Posterior cingulate gyrus (tissue), 11 donors: ENCODE measurements around the gene C6.
"Not testable (repeated sequence)": the region's sequence is repeated elsewhere in the genome, so short reads cannot be mapped to it uniquely, and the experiment has no call there.

Source experiments
- DNase-seq, 10 donors: peaks; one replicate each; pipeline versions ENCODE4 v3.0.0 to v3.0.0-alpha.2; 2020 to 2021; ENCODE audit warnings: mixed read lengths in 3 of 10
- intact Hi-C: fragments of 100-400 bp; cut with DNase I; formaldehyde crosslinking; loops from one replicate; pipeline ENCODE4 v1.15.1; 2023

The C6 gene

DNA sequence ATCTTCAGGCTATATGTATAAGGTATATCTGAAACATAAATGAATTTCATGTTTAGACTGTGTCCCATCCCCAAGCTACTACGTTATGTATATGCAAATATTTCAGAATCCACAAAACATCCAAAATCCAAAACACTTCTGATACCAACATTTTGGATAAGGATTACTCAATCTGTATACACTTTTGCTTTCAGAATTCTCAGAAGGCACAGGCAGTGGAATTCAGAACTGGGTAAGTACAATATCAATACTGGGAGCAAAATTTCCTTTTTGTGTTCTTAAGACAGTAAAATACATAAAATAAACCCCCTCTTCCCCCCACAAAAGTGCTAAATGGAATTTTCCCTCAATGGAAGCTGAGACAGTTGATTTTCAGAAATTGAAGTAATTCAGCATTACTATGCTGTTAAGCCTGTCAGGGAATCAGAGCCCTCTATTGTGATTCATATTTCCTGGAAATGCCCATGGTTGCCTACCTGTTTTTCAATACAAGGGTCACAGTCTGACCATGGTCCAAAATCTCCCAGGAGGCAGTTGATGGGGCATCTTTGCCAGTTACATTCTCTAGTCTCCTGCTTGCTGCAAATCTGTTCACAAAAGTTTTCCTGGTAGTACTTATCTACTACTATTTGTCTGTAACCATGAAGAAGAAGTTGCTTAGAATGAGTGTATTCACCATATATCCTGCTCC lies 12.1 kb downstream of the C6 start:
- DNase-seq: no peak
- intact Hi-C loops: no loop called here

DNA sequence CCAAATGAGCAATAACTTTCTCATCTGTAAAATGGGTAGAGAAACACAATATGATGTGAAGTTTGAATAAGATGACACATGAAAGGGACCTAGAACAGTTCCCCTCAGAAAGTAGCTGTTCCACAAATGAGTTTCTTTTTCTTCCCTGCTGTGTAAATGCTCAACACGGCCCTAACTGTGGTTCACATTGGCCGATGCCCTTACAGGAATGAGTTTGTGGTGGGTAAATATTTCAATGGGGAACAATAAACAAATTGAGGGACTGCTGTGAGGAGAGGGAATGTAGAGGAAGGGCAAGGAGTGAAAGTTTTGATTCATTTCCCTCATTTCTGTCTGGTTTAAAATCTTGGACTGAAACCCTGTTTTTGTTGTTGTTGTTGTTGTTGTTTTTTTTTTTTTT lies 12.8 kb downstream of the C6 start:
- intact Hi-C loops: no loop called here
- no peak for DNase-seq

DNA sequence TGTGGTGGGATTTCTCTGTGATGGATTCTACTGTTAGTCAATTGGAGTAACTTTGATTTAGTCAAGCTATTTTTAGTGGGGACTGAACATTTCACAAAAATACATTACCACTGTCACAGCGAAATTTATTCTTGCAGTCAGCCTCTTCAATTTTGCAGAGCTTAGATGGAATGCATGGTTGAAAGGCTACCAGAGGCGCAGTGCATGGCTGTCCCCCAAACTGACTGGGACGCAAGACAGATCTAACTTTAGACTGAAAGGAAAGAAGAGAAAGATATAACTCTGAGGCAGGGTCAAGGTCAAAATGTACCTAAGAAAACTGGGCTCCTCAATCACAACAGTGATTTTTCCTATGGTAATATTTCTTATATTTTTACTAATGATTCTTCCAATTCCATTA lies 13.7 kb downstream of the C6 start:
- no peak for DNase-seq
- intact Hi-C loops: no loop called here

GRCh38 chr5:41196197-41196596 lies 17.1 kb downstream of the C6 start:
- DNase-seq: no peak
- intact Hi-C loops: no loop called here

DNA sequence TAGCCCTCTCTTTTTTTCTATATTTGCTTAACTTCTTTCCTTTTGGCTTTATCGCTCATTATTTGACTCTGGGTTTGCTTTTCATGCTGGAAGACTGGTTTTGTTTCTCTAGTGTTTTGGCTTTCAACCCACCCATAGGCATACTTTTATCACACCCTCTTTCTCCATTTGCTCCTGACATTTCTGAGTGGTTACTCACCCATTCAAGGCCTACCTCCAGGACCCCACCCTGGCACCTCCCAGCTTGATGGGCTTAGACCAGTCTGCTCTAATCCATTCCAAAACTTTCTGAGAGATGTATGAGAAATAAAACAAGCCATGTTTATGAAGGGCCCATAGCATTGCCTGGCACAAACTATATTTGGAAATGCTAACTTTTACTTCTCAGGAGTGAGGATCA lies 18.1 kb downstream of the C6 start:
- DNase-seq: no peak
- intact Hi-C loops: no loop called here

DNA sequence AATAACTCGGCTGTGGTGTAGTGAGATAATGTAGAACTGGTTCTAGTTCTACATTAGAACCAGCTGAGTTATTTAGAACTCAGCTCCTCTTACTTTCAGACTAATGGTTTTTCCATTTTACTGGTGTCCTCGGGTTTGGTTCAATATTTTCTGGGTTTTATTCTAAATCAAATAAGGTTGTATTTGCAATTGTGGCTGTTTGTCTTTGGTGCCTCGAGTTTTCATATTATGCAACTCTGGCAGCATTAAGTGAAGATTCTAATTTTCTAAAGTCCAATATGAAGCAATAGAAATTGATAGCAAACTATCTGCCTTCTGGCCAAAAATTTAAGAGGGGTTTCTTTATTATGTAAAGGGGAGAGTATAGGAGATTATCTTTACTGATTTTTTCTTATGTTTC lies 19.0 kb downstream of the C6 start:
- intact Hi-C loops: no loop called here
- no peak for DNase-seq

DNA sequence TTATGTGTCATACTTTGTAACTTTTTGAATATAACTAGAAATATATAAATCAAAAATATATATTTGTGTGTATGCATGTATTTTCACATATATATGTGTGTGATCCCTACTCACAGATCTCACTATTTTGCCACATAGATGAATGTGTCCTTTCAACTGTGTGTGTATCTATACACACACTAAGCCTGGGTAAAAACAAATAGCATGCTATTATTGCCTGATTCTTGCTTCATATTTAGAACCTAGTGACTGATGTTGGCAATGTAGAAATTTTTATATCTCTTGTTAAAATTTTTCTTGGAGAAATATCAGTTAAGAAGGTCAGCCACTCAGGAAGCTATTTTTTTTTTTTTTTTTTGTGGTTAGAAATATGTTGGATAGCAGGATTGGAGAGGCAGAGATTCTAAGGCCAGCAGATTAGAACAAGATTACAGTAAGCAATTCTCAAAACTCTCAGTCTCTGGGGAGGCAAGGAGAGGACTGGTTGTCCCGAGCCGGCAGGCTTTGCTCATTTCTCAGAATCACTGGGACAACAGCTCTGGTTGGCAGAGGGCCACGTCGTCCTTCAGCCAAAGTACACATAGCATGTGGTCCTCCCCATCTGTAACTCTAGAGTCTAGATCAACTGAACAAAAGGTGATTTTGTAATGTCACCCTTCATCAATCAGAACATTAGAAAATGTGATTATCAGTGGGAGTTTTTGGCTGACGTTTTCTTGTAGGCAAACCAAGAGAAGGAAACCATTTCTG lies 19.7 kb downstream of the C6 start:
- DNase-seq: peak in 9 of 10 donors; percentile 7 to 84 (median 52)
- intact Hi-C loops: no loop called here

DNA sequence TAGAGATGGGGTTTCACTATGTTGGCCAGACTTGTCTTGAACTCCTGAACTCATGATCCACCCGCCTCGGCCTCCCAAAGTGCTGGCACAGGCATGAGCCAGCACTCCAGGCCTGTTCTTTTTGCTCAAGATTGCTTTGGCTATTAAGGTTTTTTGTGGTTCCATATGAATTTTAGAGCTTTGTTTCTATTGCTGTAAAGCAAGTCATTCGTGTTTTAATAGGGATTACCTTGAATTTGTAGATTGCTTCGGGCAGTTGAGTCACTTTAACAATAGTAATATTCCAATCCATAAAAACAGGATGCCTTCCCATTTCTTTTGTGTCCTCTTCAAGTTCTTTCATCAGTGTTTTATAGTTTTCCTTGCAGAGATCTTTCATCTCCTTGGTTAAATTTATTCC lies 22.1 kb downstream of the C6 start:
- intact Hi-C loops: no loop called here
- no peak for DNase-seq

GRCh38 chr5:41186143-41186542 lies 27.2 kb downstream of the C6 start:
- intact Hi-C loops: no loop called here
- DNase-seq: no peak

- DNase-seq, intact Hi-C loops: not testable (repeated sequence)
Measured at GRCh38 chr5:41183331-41183730, 30.0 kb downstream of the C6 start.

DNA sequence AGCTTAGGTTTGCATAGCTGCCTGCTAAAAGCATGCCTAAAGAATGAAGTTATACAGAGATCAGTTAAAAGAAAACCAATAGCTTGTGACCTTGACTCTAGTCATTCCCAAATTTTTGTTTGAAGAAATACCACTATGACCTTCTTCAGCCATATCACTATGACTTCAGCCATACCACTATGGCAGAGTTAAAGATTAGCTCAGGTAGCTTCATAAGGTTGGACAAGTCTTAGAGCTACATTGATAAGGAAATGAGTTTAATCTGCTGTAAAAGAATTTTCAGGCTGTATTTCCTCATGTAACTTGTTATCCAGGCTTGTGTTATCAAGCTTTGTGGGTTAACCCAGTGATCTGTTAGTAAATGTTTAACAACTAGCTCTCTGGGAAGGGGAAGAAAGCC lies 30.7 kb downstream of the C6 start:
- no peak for DNase-seq
- intact Hi-C loops: no loop called here

DNA sequence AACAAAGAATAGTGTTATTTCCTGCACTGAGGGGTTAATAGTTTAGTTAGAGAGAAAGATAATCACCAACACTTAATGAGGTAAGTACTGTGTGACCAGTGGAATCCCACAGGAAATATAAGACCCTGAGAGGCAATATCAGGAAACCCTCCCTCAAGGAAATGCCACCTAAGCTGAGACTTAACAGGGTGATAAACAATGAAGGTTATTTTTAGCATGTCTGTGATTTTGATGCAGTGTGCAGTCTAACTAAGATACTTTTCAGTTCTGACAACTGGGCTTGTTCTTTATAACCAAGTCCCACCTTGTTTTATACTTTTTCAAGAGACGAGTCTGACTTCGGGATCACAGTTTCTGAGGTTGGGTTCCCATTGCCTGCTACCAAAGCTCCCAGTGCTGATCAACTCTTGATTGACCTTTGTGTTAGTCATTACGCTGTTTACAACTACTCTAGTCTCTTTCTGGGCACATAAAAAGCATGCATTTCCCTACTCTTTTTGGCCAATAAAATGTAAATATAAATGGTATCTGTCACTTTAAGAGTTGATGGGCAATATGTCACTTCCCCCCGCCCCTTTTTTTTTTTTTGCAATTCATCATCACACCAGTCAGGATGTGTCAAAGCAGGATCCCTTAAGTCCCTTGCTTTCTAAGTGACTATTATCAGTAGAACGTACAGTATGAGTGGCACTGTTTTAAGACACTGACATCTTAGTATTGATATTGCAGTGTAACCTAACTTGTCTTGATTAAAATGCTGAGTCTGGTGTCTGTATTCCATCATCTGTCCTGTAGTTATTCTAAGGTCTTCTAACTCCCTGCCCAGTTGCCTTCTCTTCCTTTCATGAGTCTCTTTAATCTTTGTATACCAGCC lies 31.4 kb downstream of the C6 start:
- intact Hi-C loops: no loop called here
- DNase-seq: no peak

GRCh38 chr5:41176952-41177351 lies 36.4 kb downstream of the C6 start:
- intact Hi-C loops: no loop called here
- no peak for DNase-seq

- intact Hi-C loops: no loop called here
- no peak for DNase-seq
Measured at GRCh38 chr5:41172012-41172411, 41.3 kb downstream of the C6 start.

GRCh38 chr5:41161271-41161670 lies 52.1 kb downstream of the C6 start:
- intact Hi-C loops: no loop called here
- no peak for DNase-seq

GRCh38 chr5:41157272-41157894 lies 55.9 kb downstream of the C6 start:
- no peak for DNase-seq
- intact Hi-C loops: no loop called here

DNA sequence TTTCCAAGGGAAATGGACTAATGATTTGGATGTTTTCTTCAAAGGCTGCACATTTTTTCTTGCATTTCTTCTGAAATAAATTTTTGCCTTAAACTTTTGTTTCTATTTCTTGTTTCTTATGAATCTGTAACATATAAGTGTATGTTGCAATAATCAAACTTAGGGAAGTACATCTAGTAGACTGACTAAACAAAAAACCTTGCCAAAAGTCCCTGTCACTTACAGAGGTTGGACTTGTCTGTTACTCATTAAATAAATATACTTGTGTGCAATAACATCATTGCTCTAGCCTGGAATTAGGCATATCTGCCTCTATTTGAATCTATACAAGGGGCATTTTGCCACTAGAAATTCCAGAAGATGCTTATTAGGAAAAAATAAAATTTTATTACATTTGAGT lies 56.6 kb downstream of the C6 start:
- intact Hi-C loops: no loop called here
- no peak for DNase-seq

- no peak for DNase-seq
- intact Hi-C loops: no loop called here
Measured at GRCh38 chr5:41154491-41154890, 58.8 kb downstream of the C6 start.

DNA sequence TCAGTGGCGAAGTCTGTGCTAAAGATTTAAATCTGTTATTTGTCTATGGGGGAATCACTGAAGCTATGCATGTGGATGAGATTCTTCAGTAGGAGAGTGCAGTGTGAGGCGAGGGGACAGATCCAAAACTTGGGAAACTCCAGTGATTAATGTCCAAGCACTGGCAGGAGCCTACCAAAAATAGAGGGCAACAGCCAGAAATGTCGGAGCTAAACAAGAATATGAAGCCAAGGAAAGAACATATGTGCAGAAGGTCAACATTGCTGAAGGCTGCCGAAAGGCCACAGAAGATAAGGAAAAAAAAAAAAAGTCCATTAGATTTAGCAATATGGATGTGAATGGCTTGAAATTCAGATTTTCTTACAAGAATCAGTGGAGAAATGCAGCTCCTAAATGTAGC lies 61.8 kb downstream of the C6 start:
- intact Hi-C loops: no loop called here
- DNase-seq: no peak

GRCh38 chr5:41148448-41148847 lies 64.9 kb downstream of the C6 start:
- no peak for DNase-seq
- intact Hi-C loops: no loop called here

- intact Hi-C loops: no loop called here
Measured at GRCh38 chr5:41145306-41145705, 68.0 kb downstream of the C6 start.

More at GRCh38 chr5:41145306-41145705, 68.0 kb downstream of the C6 start:
- DNase-seq: no peak
